ENCODE data around the gene ZFYVE28. TPM values are rescaled to one million over a fixed set of nuclear protein-coding genes. Genes with fewer than 3 reads are reported as not detected.

ZFYVE28 gene
- total RNA-seq, 2 donors from 2014 or later, result 6.6 to 30.2 TPM

- H3K9me3 ChIP-seq, result no peaks in the 10 kb centered on the region
Measured at GRCh38 chr4:2449511-2450392, 31.3 kb upstream of the ZFYVE28 start.

GRCh38 chr4:2449051-2449450, 30.6 kb upstream of the ZFYVE28 start:
- no peaks in the 10 kb centered on the region for H3K27me3 ChIP-seq (replicated peaks; ENCODE audit: insufficient read depth)
- WGBS, result 93% methylated on average over 11 of the region's 11 CpGs
- H3K9me3 ChIP-seq, result no peaks in the 10 kb centered on the region
- intact Hi-C loops (cut with DNase I), result no loop called here
- no peaks in the 10 kb centered on the region for H3K4me1 ChIP-seq (replicated peaks)
- DNase-seq (ENCODE audit: low spot score), result no peak
- no peak overlapping the region for H3K27ac ChIP-seq
- no peak overlapping the region for H3K4me3 ChIP-seq
- no peaks in the 10 kb centered on the region for H3K36me3 ChIP-seq
- TF ChIP-seq POLR2A (IDR thresholded peaks at IDR 0.05) (no peak), POLR2AphosphoS5 (IDR thresholded peaks at IDR 0.05) (no peak), CTCF (IDR thresholded peaks at IDR 0.05) (no peak)

More at GRCh38 chr4:2449511-2450392, 31.3 kb upstream of the ZFYVE28 start:
- H3K4me1 ChIP-seq (replicated peaks), result no peaks in the 10 kb centered on the region
- no peak overlapping the region for H3K27ac ChIP-seq
- WGBS, result 84% methylated on average over 26 of the region's 27 CpGs
- H3K36me3 ChIP-seq, result no peaks in the 10 kb centered on the region
- intact Hi-C loops (cut with DNase I), result no loop called here
- no peaks in the 10 kb centered on the region for H3K27me3 ChIP-seq (replicated peaks; ENCODE audit: insufficient read depth)
- no peak for TF ChIP-seq POLR2A (IDR thresholded peaks at IDR 0.05)
- no peak for TF ChIP-seq POLR2AphosphoS5 (IDR thresholded peaks at IDR 0.05)
- TF ChIP-seq CTCF (IDR thresholded peaks at IDR 0.05), result no peak
- H3K4me3 ChIP-seq, result no peak overlapping the region
- DNase-seq (ENCODE audit: low spot score), result no peak

- Histone ChIP-seq H3K27ac (no peak overlapping the region), H3K27me3 (replicated peaks; ENCODE audit: insufficient read depth) (no peaks in the 10 kb centered on the region), H3K4me3 (no peak overlapping the region), H3K9me3 (no peaks in the 10 kb centered on the region), H3K4me1 (replicated peaks) (no peaks in the 10 kb centered on the region), H3K36me3 (no peaks in the 10 kb centered on the region)
- WGBS, result 78% methylated on average over 7 of the region's 7 CpGs
- TF ChIP-seq CTCF (IDR thresholded peaks at IDR 0.05) (no peak), POLR2AphosphoS5 (IDR thresholded peaks at IDR 0.05) (no peak), POLR2A (IDR thresholded peaks at IDR 0.05) (no peak)
- intact Hi-C loops (cut with DNase I), result no loop called here
- no peak for DNase-seq (ENCODE audit: low spot score)
Measured at GRCh38 chr4:2448589-2448988, 30.1 kb upstream of the ZFYVE28 start.

GRCh38 chr4:2446656-2447564, 28.5 kb upstream of the ZFYVE28 start:
- intact Hi-C loops (cut with DNase I), result no loop called here
- Histone ChIP-seq H3K4me1 (replicated peaks) (no peaks in the 10 kb centered on the region), H3K27me3 (replicated peaks; ENCODE audit: insufficient read depth) (no peaks in the 10 kb centered on the region), H3K27ac (no peak overlapping the region), H3K36me3 (no peaks in the 10 kb centered on the region), H3K9me3 (no peaks in the 10 kb centered on the region), H3K4me3 (no peak overlapping the region)
- no peak for TF ChIP-seq CTCF (IDR thresholded peaks at IDR 0.05)
- no peak for TF ChIP-seq POLR2AphosphoS5 (IDR thresholded peaks at IDR 0.05)
- TF ChIP-seq POLR2A (IDR thresholded peaks at IDR 0.05), result no peak
- WGBS, result 95% methylated on average over 3 of the region's 3 CpGs
- DNase-seq (ENCODE audit: low spot score), result no peak
